ENCODE results near the gene ZP1. TPM values are rescaled to one million over a fixed set of nuclear protein-coding genes. Genes with fewer than 3 reads are reported as not detected.

Gene ZP1
- total and polyA plus RNA-seq, 2 of the 8 experiments (the other 6 are each of a cell fraction or from before 2014, with no cell fraction given): not detected

- no peak overlapping the region for H4K91ac ChIP-seq (replicated peaks; ENCODE audit: insufficient read length, low read length)
- H3K56ac ChIP-seq (replicated peaks; ENCODE audit: insufficient read length, low read depth, low read length): no peak overlapping the region
- peaks cover 0 to 5% (median 0%) of the 10 kb centered on the region in 4 experiments; a peak in 2 of 8 replicates for H3K36me3 ChIP-seq (ENCODE audit: control insufficient read depth in 2 of 4, insufficient read depth in 4 of 4, low read length in 3 of 4)
- H3K4me1 ChIP-seq (replicated peaks in 1 of 4; ENCODE audit: control insufficient read depth in 3 of 4, insufficient read depth in 4 of 4, low read length in 3 of 4): peaks cover 0 to 4% (median 0%) of the 10 kb centered on the region in 4 experiments; a peak in 4 of 7 replicates
- no peak overlapping the region for H2BK15ac ChIP-seq (ENCODE audit: low read length)
- no peak overlapping the region for H3K4me2 ChIP-seq (ENCODE audit: insufficient read depth in 1 of 2, low read depth in 2 of 2, low read length in 2 of 2)
- ChIA-PET CTCF (ENCODE audit: partially characterized antibody) (interaction anchor here (1.2 to 9.5 kb wide), 5 partner anchors 13 to 101 kb away, joined by 4 to 52 read pairs (median 13); no protein-coding TSS in a partner anchor), POLR2A (ENCODE audit: partially characterized antibody) (interaction anchor here (0.8 to 1.9 kb wide), 5 partner anchors 12 to 37 kb away, joined by 3 to 6 read pairs (median 4); no protein-coding TSS in a partner anchor)
- H4K5ac ChIP-seq (ENCODE audit: insufficient read length, low read depth, low read length): no peak overlapping the region
- H4K20me1 ChIP-seq (replicated peaks in 1 of 2; ENCODE audit: control insufficient read depth in 1 of 2, insufficient read depth in 2 of 2, low read length in 2 of 2): no peaks in the 10 kb centered on the region
- H2BK5ac ChIP-seq (ENCODE audit: low read depth, low read length): no peak overlapping the region
- 84% methylated on average over 7 of the region's 7 CpGs; no CpG with 5 or more reads in 1 of the 2 experiments for WGBS, 2 experiments (ENCODE audit: extremely low coverage in 1 of 2, insufficient coverage in 1 of 2, insufficient read length in 1 of 2, insufficient replicate concordance in 2 of 2, low coverage in 1 of 2, low lambda C conversion rate in 2 of 2, missing lambda C conversion rate in 1 of 2)
- no peak overlapping the region for H2BK120ac ChIP-seq (replicated peaks; ENCODE audit: low read depth, low read length)
- H3K79me2 ChIP-seq (ENCODE audit: control insufficient read depth in 1 of 2, insufficient read depth in 2 of 2, low read length in 2 of 2): no peaks in the 10 kb centered on the region
- H3K4ac ChIP-seq (replicated peaks; ENCODE audit: insufficient read length, low read depth, low read length): no peak overlapping the region
- no peak overlapping the region for H3K18ac ChIP-seq (ENCODE audit: extremely low read depth, low read length)
- H2BK12ac ChIP-seq (ENCODE audit: low read depth, low read length): no peak overlapping the region
- H2BK20ac ChIP-seq (ENCODE audit: low read length): no peak overlapping the region
- H4K8ac ChIP-seq (ENCODE audit: extremely low read depth, insufficient read depth, low read length): no peak overlapping the region
- H3K27ac ChIP-seq (ENCODE audit: low read depth, low read length): no peak overlapping the region
- H3K79me1 ChIP-seq (ENCODE audit: low read depth, low read length): no peaks in the 10 kb centered on the region
- no peak for DNase-seq (ENCODE audit: low read depth in 1 of 2, low spot score in 2 of 2)
- no peak overlapping the region for H3K14ac ChIP-seq (ENCODE audit: insufficient read length)
- H2AK5ac ChIP-seq (ENCODE audit: low read depth, low read length): no peak overlapping the region
- H3K23me2 ChIP-seq (ENCODE audit: low read depth, low read length): no peaks in the 10 kb centered on the region
- H3K4me3 ChIP-seq (ENCODE audit: extremely low read depth in 1 of 4, insufficient read depth in 2 of 4, low read depth in 3 of 4, low read length in 4 of 4): no peak overlapping the region
- no peak overlapping the region for H3K9ac ChIP-seq (replicated peaks in 1 of 4; ENCODE audit: extremely low read depth in 1 of 4, low read depth in 3 of 4, low read length in 3 of 4)
- no peak for TF ChIP-seq RBBP5 (IDR thresholded peaks at IDR 0.05; ENCODE audit: borderline replicate concordance, low read depth, low read length)
- TF ChIP-seq JUN (IDR thresholded peaks at IDR 0.05; ENCODE audit: low read depth, low read length): no peak
- TF ChIP-seq ASH2L (IDR thresholded peaks at IDR 0.05; ENCODE audit: low read length): no peak
- TF ChIP-seq EZH2 (IDR thresholded peaks at IDR 0.05; ENCODE audit: low read depth, low read length, severe bottlenecking): no peak
- TF ChIP-seq MAFK (IDR thresholded peaks at IDR 0.05; ENCODE audit: low read depth, low read length): no peak
- TF ChIP-seq SIN3A (conservative IDR thresholded peaks at IDR 0.05 in 1 of 2, IDR thresholded peaks at IDR 0.05 in 1 of 2; ENCODE audit: low read depth in 1 of 2, low read length in 2 of 2): no peak
- TF ChIP-seq USF2 (IDR thresholded peaks at IDR 0.05; ENCODE audit: low read length): no peak
- TF ChIP-seq MAX (IDR thresholded peaks at IDR 0.05): no peak
- no peak for TF ChIP-seq BCL11A (IDR thresholded peaks at IDR 0.05; ENCODE audit: low read depth in 2 of 2, low read length in 2 of 2)
- no peak for TF ChIP-seq SP1 (IDR thresholded peaks at IDR 0.05; ENCODE audit: low read depth, low read length)
- no peaks in the 10 kb centered on the region for H3K27me3 ChIP-seq (replicated peaks in 1 of 4; ENCODE audit: control insufficient read depth in 3 of 4, extremely low read depth in 1 of 4, insufficient read depth in 3 of 4, low read length in 3 of 4)
- FAIRE-seq: no peak
- H3K9me3 ChIP-seq (ENCODE audit: insufficient read depth in 2 of 2, low read depth in 1 of 2, low read length in 1 of 2): no peaks in the 10 kb centered on the region
- no peak overlapping the region for H3K23ac ChIP-seq (ENCODE audit: insufficient read length)
- H2AFZ ChIP-seq (ENCODE audit: low read length): no peak overlapping the region
These were observed 8.2 kb downstream of the ZP1 start for GRCh38 chr11:60875366-60876167.
